GM23248 (cell line): ENCODE measurements around the gene OR10H1. TPM values are rescaled to one million over a fixed set of nuclear protein-coding genes. Genes with fewer than 3 reads are reported as not detected.

Source experiments
- DNase-seq: peaks from one replicate; pipeline ENCODE4 v3.0.0-alpha.2; 2015
- H2AFZ ChIP-seq: fragments of 200-600 bp; sonication (generic); 2 replicates; pipeline ENCODE4 v1.6.1; 2016; ENCODE audit warnings: antibody characterized with exemption
- H3F3A ChIP-seq: fragments of 200-600 bp; sonication (generic); 2 replicates; pipeline ENCODE4 v1.6.1; 2016; ENCODE audit warnings: mild to moderate bottlenecking, antibody characterized with exemption, mixed run types; ENCODE audit not compliant: insufficient read depth
- H3K27ac ChIP-seq: fragments of 200-600 bp; sonication (generic); 2 replicates; pipeline ENCODE4 v1.5.1; 2016; ENCODE audit warnings: mild to moderate bottlenecking
- H3K27me3 ChIP-seq: fragments of 200-600 bp; sonication (generic); replicated peaks from 2 replicates; pipeline ENCODE4 v1.6.1; 2016; ENCODE audit warnings: mild to moderate bottlenecking; ENCODE audit not compliant: insufficient read depth
- H3K36me3 ChIP-seq: fragments of 200-600 bp; sonication (generic); 2 replicates; pipeline ENCODE4 v1.6.1; 2016; ENCODE audit warnings: low read depth, mild to moderate bottlenecking
- H3K4me1 ChIP-seq: fragments of 200-600 bp; sonication (generic); 2 replicates; pipeline ENCODE4 v1.6.1; 2016; ENCODE audit warnings: mild to moderate bottlenecking; ENCODE audit not compliant: insufficient read depth
- H3K4me2 ChIP-seq: fragments of 200-600 bp; sonication (generic); one replicate; pipeline ENCODE4 v1.6.1; 2016; ENCODE audit warnings: mild to moderate bottlenecking; ENCODE audit not compliant: unreplicated experiment
- H3K4me3 ChIP-seq: fragments of 200-600 bp; sonication (generic); 2 replicates; pipeline ENCODE4 v1.5.1; 2016; ENCODE audit warnings: mild to moderate bottlenecking
- H3K79me2 ChIP-seq: fragments of 200-600 bp; sonication (generic); 2 replicates; pipeline ENCODE4 v1.6.1; 2016; ENCODE audit warnings: mild to moderate bottlenecking; ENCODE audit not compliant: insufficient read depth
- H3K9ac ChIP-seq: fragments of 200-600 bp; sonication (generic); 2 replicates; pipeline ENCODE4 v1.6.1; 2016; ENCODE audit warnings: mild to moderate bottlenecking
- H3K9me2 ChIP-seq: fragments of 200-600 bp; sonication (generic); 2 replicates; pipeline ENCODE4 v1.6.1; 2016; ENCODE audit warnings: mixed run types, mild to moderate bottlenecking, moderate library complexity; ENCODE audit not compliant: insufficient read depth
- H3K9me3 ChIP-seq: fragments of 200-600 bp; sonication (generic); one replicate; pipeline ENCODE4 v1.6.1; 2017; ENCODE audit warnings: low read depth
- H4K20me1 ChIP-seq: fragments of 200-600 bp; sonication (generic); 2 replicates; pipeline ENCODE4 v1.6.0; 2016; ENCODE audit not compliant: insufficient read depth
- EZH2 ChIP-seq: fragments of 200-600 bp; sonication (generic); IDR thresholded peaks from 2 replicates; pipeline ENCODE4 v1.6.1; 2018; ENCODE audit warnings: antibody characterized with exemption, mild to moderate bottlenecking; ENCODE audit not compliant: insufficient read depth, poor library complexity, severe bottlenecking
- EZH2phosphoT487 ChIP-seq: fragments of 200-600 bp; sonication (generic); IDR thresholded peaks from 2 replicates; pipeline ENCODE4 v1.6.1; 2018; ENCODE audit warnings: antibody characterized with exemption, moderate library complexity, mild to moderate bottlenecking, low read depth; ENCODE audit not compliant: insufficient read depth
- WGBS, 2 experiments: methylation state at CpG; one replicate each; pipeline ENCODE4 v1.1.6; 2015 to 2017; ENCODE audit warnings: low lambda C conversion rate in 2 of 2, low coverage in 1 of 2; ENCODE audit errors: missing lambda C conversion rate in 2 of 2; 5-methylcytosine and 5-hydroxymethylcytosine counted together
- in situ Hi-C: fragments of 300-500 bp; cut with MboI; formaldehyde crosslinking; loops from 2 replicates; pipeline ENCODE4 v1.15.0; 2020
- polyA plus RNA-seq: library from polyadenylated mRNA; unstranded; fragments of >200 nt; fragmentation: Nextera tagmentation; extraction: Ambion mirVana; gene quantifications from 2 replicates; pipeline ENCODE4 v1.2.1, GENCODE V29; 2016
- total RNA-seq: library from RNA; depleted of rRNA; stranded (reverse); fragments of >200 nt; shearing (Covaris generic); gene quantifications from 2 replicates; pipeline ENCODE4 v1.2.3, GENCODE V29; 2014

Gene OR10H1
- total and polyA plus RNA-seq, 2 experiments from 2014 or later: not detected

GRCh38 chr19:15825753-15826152 lies 10.3 kb upstream of the OR10H1 start:
- in situ Hi-C loops: no loop called here
- TF ChIP-seq EZH2phosphoT487: no peak
- no peak for TF ChIP-seq EZH2
- 39 to 41% methylated on average over 1 of the region's 1 CpG for WGBS, 2 experiments

DNA sequence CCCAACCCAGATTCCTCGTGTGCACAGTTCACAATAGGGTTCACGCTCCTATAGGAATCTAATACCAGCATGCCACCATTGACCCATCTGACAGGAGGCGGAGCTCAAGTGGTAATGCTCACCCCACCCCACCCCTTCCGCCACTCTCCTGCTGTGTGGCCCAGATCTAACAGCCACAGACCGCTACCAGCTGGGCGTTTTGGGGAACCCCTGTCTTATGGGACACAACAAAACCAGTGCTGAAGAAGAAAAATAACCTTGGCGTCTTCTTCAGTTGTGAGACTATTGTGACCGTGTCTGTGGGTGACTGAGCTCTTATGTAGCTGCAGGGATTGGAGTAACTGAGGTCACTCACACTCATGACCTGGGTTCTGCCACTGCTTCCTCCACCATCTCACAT lies 5.2 kb upstream of the OR10H1 start:
- Histone ChIP-seq H3K27me3 (no peaks in the 10 kb centered on the region), H3K9ac (no peak overlapping the region), H3K9me2 (no peaks in the 10 kb centered on the region), H3K9me3 (no peaks in the 10 kb centered on the region), H3F3A (no peaks in the 10 kb centered on the region), H4K20me1 (no peaks in the 10 kb centered on the region), H3K79me2 (no peaks in the 10 kb centered on the region), H2AFZ (no peak overlapping the region), H3K4me3 (no peak overlapping the region), H3K4me2 (no peak overlapping the region), H3K27ac (no peak overlapping the region), H3K36me3 (no peaks in the 10 kb centered on the region), H3K4me1 (no peaks in the 10 kb centered on the region)
- WGBS, 2 experiments: 35 to 39% methylated on average over 8 of the region's 8 CpGs
- in situ Hi-C loops: no loop called here
- TF ChIP-seq EZH2 (no peak), EZH2phosphoT487 (no peak)
- no peak for DNase-seq

More at GRCh38 chr19:15825753-15826152, 10.3 kb upstream of the OR10H1 start:
- Histone ChIP-seq H3F3A (no peaks in the 10 kb centered on the region), H3K4me1 (no peaks in the 10 kb centered on the region), H3K9ac (no peak overlapping the region), H3K79me2 (no peaks in the 10 kb centered on the region), H3K4me2 (no peak overlapping the region), H3K9me3 (no peaks in the 10 kb centered on the region), H3K27me3 (no peaks in the 10 kb centered on the region), H3K36me3 (no peaks in the 10 kb centered on the region), H4K20me1 (no peaks in the 10 kb centered on the region), H3K27ac (no peak overlapping the region), H2AFZ (no peak overlapping the region), H3K4me3 (no peak overlapping the region), H3K9me2 (no peaks in the 10 kb centered on the region)
- DNase-seq: no peak

DNA sequence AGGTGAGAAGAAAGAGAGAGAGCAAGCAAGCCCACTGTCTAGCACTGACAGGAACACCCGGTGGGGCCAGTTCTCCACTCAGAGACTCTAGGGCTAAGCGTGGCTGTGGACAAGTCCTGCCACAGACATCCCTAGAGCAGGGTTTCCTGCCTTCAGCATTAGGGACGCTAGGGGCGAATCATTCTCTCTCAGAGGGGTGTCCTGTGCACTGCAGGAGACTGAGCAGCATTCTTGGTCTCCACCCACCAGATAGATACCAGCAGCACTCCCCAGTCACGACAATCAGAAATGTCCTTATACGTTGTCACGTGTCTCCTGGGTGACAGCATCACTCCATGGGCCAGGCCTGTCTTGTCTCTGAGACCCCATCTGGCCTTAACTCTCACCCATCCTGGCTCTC lies 1.5 kb downstream of the OR10H1 start:
- Histone ChIP-seq H3K36me3 (no peaks in the 10 kb centered on the region), H2AFZ (no peak overlapping the region), H3K79me2 (no peaks in the 10 kb centered on the region), H3F3A (no peaks in the 10 kb centered on the region), H4K20me1 (no peaks in the 10 kb centered on the region), H3K9me2 (no peaks in the 10 kb centered on the region), H3K4me2 (no peak overlapping the region), H3K27me3 (peaks cover 2% of the 10 kb centered on the region; the same call in 1 of the 2 replicates), H3K27ac (no peak overlapping the region), H3K9me3 (no peaks in the 10 kb centered on the region), H3K9ac (no peak overlapping the region), H3K4me1 (no peaks in the 10 kb centered on the region), H3K4me3 (no peak overlapping the region)
- no peak for TF ChIP-seq EZH2phosphoT487
- no peak for TF ChIP-seq EZH2
- 7 to 14% methylated on average over 7 of the region's 7 CpGs for WGBS, 2 experiments
- in situ Hi-C loops: no loop called here
- no peak for DNase-seq

GRCh38 chr19:15812060-15812722 lies 3.3 kb downstream of the OR10H1 start:
- 2 to 21% methylated on average over 5 to 6 of the region's 6 CpGs for WGBS, 2 experiments

More at GRCh38 chr19:15812060-15812722, 3.3 kb downstream of the OR10H1 start:
- Histone ChIP-seq H4K20me1 (no peaks in the 10 kb centered on the region), H3K9me3 (no peaks in the 10 kb centered on the region), H3K36me3 (no peaks in the 10 kb centered on the region), H3K9ac (no peak overlapping the region), H3K79me2 (no peaks in the 10 kb centered on the region), H3K4me1 (no peaks in the 10 kb centered on the region), H3F3A (no peaks in the 10 kb centered on the region), H3K4me3 (no peak overlapping the region), H2AFZ (no peak overlapping the region), H3K9me2 (no peaks in the 10 kb centered on the region), H3K27me3 (peaks cover 2% of the 10 kb centered on the region; the same call in 1 of the 2 replicates), H3K4me2 (no peak overlapping the region), H3K27ac (no peak overlapping the region)
- in situ Hi-C loops: no loop called here
- TF ChIP-seq EZH2 (no peak), EZH2phosphoT487 (no peak)
- no peak for DNase-seq
